ENCODE data around the gene APRT.
A peak's percentile ranks its signal among the peaks of the same experiment; 100 is the strongest.

Gene APRT

DNA sequence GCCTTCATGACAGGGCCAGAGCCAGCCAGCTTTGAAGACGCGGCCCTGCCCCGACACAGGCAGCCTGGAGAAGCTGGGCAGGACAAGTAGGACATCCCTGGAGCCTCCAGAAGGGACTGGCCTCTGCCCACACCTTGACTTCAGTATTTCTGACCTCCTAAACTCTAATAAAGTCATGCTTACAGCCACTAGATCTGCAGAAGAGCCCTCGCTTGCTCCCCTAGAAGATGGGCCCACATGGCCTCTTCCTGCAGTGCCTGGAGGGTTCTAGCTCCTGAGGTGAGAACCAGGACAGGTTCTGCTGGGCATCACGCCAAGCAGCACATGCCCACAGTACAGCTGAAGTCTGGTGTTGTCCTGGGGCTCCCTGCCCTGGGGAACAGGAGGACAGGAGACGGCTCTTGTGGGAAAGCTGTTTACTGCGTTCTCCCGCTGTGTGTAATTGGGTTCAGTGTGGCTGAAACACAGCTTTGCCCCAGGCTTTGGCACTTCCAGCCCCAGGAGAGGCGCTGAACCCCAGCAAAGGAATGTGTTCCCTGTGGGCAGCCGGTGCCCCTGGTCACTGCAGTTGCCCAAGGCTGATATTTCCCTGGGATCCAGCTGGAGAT is 2.6 kb downstream of the APRT start:
- no peak for DNase-seq

DNA sequence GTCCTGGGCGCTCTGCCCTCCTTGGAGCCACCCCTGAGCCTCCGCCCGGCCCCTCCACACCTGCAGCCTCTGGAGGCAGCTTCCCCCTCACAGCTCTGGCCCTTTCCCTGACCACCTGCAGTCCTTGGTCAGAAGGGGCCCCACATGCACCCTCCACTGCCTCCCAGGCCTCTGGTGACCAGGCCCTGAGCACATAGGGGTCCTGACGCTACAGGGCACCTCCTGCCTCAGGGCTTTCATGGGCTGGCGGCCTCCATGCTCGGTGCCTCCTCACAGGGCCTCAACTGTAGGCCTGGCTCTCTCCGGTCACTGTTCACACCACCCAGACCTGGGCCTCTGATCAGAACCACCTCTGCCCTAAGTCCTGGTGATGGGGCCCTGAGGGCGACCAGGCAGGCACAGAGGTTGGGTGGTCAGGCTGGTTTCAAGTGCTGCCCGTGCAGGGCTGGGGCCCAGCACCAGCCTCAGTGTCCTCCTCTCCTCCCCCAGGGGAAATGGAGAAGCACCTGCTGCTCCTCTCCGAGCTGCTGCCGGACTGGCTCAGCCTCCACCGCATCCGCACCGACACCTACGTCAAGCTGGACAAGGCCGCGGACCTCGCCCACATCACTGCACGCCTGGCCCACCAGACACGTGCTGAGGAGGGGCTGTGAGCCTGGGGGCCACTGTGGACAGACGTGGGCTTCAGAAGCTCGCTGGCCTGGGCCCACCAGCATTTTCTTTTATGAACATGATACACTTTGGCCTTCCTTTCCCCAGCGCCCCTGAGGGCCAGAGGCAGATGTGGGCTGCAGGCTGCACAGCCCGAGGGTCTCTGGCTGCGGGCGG is 3.9 kb downstream of the APRT start:
- DNase-seq = no peak

DNA sequence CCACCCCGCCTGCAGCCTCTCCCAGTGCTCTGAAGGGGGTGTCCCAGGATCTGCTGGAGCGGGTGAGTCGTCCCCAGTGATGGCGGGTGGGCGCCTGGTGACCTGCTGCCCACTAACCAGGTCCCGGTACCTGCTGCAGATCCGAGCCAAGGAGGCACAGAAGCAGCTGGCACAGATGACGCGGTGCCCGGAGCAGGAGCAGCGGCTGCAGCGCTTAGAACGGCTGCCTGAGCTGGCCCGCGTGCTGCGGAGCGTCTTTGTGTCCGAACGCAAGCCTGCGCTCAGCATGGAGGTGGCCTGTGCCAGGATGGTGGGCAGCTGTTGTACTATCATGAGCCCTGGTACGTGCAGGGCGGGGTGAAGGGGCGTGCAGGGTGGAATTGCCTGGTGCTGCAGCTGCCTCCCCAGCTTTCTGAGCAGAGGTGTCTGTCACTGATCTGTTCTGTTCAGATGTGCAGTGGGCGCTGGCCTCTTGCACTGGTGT is 4.5 kb downstream of the APRT start:
- DNase-seq = peak in 1 of 56 donors; percentile 13

DNA sequence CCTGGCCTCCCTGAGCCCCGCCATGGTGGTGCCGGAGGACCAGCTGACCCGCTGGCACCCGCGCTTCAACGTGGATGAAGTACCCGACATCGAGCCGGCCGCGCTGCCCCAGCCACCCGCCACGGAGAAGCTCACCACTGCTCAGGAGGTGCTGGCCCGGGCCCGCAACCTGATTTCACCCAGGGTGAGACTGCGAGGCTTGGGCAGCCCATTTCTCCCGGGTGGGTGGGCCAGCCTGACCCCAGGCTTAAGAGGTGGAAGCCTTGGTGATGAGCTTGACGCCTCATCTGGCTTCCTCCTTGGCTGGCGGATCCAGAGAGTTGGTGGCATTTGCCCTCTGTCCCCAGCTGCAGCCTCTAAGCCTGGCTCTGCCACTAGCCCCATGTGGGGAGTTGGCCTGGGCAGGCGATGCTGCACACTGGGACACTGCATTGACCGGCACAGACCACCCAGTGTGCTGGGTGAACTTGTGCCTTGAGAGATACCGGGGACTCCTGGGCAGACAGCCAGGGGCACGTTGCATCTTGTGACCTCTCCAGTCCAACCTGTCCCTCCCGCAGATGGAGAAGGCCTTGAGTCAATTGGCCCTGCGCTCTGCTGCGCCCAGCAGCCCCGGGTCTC is 5.1 kb downstream of the APRT start:
- no peak for DNase-seq

- no peak for DNase-seq
These were observed 5.8 kb downstream of the APRT start for GRCh38 chr16:88805887-88806393.

DNA sequence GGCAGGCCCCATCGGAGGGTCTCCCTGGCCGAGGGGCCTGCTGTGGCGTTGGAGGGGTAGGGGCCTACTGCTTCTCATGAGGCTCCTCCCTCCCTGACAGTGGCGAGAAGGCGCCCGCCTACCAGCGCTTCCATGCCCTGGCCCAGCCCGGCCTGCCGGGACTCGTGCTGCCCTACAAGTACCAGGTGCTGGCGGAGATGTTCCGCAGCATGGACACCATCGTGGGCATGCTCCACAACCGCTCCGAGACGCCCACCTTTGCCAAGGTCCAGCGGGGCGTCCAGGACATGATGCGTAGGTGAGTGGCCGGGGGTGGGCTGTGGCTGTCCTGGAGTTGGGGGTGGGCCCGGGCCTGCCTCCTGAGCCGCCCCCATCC is 6.4 kb downstream of the APRT start:
- DNase-seq = no peak

GRCh38 chr16:88804552-88805339 is 7.0 kb downstream of the APRT start:
- DNase-seq = peak in 1 of 56 donors; percentile 9

DNA sequence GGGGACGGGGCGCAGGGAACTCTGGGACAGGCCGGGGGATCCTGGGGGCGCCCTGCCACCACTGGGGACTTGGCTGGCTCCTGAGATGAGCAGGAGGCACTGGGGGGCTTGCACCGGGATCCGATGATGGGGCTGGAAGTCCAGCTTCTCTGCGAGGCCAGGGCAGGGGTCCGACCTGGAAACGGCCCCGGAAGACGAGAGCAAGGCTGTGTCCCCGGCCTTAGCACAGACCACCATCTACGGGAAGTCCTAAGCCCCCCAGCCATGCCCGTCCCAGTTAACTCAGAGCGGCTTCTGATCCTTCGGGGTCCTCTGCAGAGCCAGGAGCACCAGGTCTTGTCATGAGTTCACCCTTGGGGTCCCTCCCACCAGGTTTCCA is 7.6 kb downstream of the APRT start:
- DNase-seq = no peak

GRCh38 chr16:88803264-88803987 is 8.3 kb downstream of the APRT start, which contains the start of gene CDT1:
Gene CDT1 (plus strand): TSS chr16:88803789. CDS start chr16:88803832, 43 bp downstream.
- peak in 49 of 56 donors; percentile 24 to 84 (median 68) for DNase-seq

DNA sequence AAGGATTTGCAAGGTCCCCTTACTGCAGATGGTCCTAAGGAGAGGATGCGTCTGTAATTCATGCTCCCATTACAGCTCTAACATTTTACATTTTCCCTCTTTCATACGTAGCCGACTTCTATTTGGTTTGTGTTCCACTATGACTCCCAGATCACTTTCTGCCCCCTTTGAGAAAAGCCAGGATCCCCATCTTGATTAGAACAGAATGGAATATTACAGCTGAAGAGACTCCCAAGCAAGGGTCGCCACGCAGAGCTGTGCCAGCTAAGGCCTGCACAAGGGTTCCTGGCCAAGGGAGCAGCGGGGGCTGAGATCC is 11.5 kb downstream of the APRT start:
- no peak for DNase-seq

DNA sequence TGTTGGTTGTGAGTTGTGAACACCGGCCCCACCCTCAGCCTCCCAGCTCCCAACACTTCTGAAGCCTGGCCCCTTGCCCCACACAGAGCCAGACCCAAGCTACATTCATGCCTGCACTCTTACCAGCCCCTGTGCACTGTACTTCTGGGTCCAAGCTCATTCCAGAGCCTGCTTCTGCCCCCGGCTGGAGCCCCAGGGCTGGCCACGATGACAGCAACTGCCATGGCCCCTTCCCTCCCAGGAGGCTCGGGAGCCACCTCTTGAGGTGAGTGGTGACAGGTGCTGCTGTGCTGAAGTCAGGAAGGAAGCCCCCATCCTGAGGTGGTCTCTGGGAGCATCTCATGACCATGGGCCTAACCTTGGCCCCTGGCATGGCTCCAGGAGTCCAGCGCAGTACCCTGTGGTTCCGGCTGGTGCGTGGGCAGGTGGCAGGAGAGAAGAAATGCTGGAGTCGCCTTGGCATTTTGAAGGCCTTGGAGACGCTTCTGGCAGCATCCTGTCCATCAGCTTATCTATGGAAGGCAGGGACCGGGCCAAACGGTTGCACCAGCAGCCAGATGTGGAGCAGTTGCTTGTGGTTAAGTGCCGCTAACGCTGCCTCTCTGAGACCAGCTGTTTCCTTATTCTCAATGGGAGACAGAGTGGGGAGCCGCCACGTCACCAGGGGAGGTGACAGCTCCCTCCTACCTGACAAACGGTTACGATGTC is 12.0 kb downstream of the APRT start:
- DNase-seq = no peak

GRCh38 chr16:88798772-88799455 is 12.8 kb downstream of the APRT start:
- DNase-seq = no peak

- no peak for DNase-seq
These were observed 13.7 kb downstream of the APRT start for GRCh38 chr16:88798073-88798472.

DNA sequence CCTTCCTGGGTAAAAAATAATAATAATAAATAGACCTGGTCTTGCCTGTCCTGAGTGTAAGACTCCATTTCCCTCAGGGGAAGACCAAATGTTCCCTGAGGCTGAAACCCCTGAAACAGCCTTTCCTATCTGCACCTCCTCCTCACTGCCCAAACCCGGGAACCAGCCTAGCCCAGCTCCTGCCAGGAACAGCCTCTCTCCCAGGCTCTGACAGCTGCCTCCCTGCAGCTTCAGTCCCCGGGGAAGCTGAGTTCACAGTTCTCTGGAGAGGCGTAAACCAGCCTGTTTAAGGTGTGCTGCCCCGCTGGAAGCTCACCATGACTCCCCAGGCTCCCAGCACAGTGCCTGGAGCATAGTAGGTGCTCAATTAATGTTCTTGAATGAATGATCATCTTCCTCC is 15.4 kb downstream of the APRT start:
- DNase-seq = no peak

DNA sequence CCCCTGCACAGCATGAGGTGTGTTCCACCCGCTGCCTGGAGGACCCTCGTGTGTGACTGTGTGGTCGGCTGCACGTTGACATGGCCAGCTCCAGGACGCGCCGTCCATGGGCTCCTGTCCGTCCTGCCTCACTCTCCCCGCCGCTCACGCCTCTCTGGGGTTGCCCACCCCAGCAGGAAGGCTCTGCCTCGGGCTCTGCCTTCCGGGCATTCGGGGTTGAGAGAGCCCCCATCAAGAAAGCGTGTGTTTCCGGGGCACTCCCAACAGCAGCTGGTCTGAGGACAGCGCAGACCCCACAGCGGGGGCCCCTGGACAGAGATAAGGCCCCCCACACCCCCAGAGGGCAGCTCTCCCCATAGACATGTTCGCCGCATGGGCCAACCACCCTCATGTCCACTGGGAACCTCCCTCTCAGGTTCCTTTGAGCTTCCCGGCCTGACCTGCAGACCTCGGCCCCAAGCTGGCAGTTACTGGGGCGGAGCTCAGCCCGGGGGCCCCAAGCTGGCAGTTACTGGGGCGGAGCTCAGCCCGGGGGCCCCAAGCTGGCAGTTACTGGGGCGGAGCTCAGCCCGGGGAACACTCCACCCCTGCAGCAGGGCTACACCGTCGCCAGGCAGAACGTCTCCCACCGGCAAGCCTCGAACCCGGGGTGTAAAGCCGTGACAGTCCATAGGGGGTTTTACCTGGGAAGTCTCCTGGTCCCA is 18.3 kb downstream of the APRT start:
- no peak for DNase-seq

DNA sequence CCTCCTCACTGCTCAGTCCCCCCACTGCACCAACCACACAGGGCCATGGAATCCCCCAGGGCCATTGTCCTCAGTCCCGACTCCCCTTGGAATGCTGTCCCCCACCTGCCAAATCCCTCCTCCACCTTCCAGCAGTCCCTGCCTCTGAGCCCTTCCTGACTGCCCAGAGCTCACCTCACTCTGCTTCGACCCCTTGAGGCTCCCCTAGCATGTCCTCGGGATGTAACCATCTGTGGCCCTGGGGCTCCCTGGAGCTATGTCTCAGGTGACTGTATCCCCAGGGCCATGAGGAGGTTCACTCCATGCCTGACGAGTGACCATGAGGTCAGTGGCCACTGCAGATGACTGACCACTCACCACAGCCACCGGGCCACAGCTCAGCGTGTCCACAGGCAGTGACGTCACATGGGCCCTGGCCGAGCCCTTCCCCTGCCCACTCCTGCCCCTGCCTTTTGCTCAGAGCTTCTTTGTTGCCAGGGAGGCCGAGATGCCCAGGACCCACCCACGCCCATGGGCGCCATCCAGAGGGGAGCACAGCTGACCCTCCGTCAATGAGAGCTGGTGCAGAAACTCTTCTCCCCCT is 19.0 kb downstream of the APRT start:
- no peak for DNase-seq

GRCh38 chr16:88792078-88792550 is 19.6 kb downstream of the APRT start:
- no peak for DNase-seq

All from nucleus accumbens (tissue), 56 donors.